Upper lobe of left lung (tissue), 4 donors: ENCODE data around the gene PVRIG.
"Not testable (repeated sequence)": the region's sequence is repeated elsewhere in the genome, so short reads cannot be mapped to it uniquely, and the experiment has no call there.

Experiments used
- EP300 ChIP-seq, 4 donors: sonication (generic); formaldehyde crosslinking; IDR thresholded peaks; one replicate each; pipeline ENCODE4 v1.5.1; 2017; ENCODE audit warnings: antibody characterized with exemption in 4 of 4, control low read depth in 2 of 4
- POLR2A ChIP-seq, 4 donors: fragments of 450-650 bp; IDR thresholded peaks; one replicate each; pipeline ENCODE4 v1.5.1; 2016 to 2017; ENCODE audit warnings: antibody characterized with exemption in 4 of 4, mild to moderate bottlenecking in 2 of 4
- POLR2AphosphoS5 ChIP-seq, 2 donors: sonication (generic); formaldehyde crosslinking; IDR thresholded peaks; one replicate each; pipeline ENCODE4 v1.5.1; 2017; ENCODE audit warnings: antibody characterized with exemption in 2 of 2
- TF ChIP-seq, protein P1 (sequence below), 6 experiments: fragments of 450-650 bp in 4 of 6; fragments of 200-600 bp in 2 of 6; sonication (generic) in 2 of 6; IDR thresholded peaks; one replicate each; pipeline ENCODE4 v1.5.1; 2016 to 2019; ENCODE audit warnings: antibody characterized with exemption in 6 of 6

DNA sequence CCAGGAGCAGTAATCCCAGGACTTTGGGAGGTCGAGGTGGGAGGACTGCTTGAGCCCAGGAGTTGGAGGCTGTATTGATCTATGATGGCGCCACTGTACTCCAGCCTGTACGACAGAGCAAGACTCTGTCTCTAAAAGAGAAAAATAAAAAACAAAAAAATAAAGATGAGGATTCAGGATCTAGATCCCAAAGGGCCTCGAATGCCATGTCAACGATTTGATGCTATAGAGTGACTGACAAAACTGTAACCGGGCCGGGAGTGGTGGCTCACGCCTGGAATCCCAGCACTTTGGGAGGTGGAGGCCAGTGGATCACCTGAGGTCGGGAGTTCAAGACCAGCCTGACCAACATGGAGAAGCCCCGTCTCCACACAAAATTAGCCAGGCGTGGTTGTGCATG, 49.1 kb downstream of the PVRIG start:
- TF ChIP-seq, protein P1, sequence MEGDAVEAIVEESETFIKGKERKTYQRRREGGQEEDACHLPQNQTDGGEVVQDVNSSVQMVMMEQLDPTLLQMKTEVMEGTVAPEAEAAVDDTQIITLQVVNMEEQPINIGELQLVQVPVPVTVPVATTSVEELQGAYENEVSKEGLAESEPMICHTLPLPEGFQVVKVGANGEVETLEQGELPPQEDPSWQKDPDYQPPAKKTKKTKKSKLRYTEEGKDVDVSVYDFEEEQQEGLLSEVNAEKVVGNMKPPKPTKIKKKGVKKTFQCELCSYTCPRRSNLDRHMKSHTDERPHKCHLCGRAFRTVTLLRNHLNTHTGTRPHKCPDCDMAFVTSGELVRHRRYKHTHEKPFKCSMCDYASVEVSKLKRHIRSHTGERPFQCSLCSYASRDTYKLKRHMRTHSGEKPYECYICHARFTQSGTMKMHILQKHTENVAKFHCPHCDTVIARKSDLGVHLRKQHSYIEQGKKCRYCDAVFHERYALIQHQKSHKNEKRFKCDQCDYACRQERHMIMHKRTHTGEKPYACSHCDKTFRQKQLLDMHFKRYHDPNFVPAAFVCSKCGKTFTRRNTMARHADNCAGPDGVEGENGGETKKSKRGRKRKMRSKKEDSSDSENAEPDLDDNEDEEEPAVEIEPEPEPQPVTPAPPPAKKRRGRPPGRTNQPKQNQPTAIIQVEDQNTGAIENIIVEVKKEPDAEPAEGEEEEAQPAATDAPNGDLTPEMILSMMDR (IDR thresholded peaks at IDR 0.05), result not testable (repeated sequence)
- not testable (repeated sequence) for TF ChIP-seq POLR2A, POLR2AphosphoS5, EP300 (IDR thresholded peaks at IDR 0.05)
